GM21723 (cell line): ENCODE results near the gene POC1B.
"Not testable (repeated sequence)": the region's sequence is repeated elsewhere in the genome, so short reads cannot be mapped to it uniquely, and the experiment has no call there.

Experiments used
- ATAC-seq: cut with Tn5 transposase; IDR thresholded peaks from one replicate; pipeline ENCODE4 v1.9.1; 2021; ENCODE audit warnings: mild to moderate bottlenecking, moderate library complexity; ENCODE audit not compliant: unreplicated experiment

The POC1B gene

DNA sequence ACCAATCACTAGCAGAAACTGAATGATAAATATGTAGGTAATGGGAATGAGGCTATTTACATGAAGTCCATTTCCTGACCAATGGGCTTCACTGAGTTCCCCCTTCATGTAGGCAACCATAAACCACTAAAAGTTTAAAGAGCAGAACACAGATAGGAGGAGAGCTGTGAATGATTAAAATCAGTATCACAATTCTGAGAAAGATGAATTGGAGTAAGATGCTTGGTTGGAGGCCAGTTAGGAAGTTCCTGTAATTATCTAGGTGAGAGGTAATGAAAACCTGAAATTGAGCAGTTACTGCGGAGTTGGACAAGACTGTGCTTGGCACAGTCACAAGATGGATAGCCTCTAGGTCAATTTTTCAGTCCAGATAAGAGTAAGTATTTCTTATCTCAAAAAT is 57.8 kb downstream of the POC1B start:
- ATAC-seq, result no peak

GRCh38 chr12:89464974-89465592 is 60.8 kb downstream of the POC1B start:
- no peak for ATAC-seq

- peak; percentile 98 for ATAC-seq
These were observed 63.9 kb downstream of the POC1B start for GRCh38 chr12:89461649-89462612.

GRCh38 chr12:89461190-89461589 is 64.7 kb downstream of the POC1B start:
- ATAC-seq, result peak; percentile 20

GRCh38 chr12:89459279-89459678 is 66.6 kb downstream of the POC1B start:
- not testable (repeated sequence) for ATAC-seq

DNA sequence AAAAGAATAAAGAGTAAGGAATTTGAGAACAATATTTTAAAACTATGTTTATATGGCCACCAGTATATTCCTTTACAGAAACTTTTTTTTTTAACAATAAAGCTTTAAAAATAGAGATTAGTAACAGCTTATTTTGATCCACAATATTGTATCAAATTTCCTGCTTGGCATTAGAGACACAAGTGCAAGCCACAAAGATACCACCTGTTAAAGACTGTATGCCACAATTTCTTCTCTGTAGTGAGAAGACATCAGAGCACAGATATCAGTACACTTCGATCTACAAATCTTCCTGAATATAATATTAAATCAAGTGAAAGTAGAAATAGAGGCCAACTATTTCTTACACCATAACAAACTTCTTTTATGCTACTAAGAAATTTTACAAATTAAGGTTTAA is 69.3 kb downstream of the POC1B start:
- ATAC-seq, result no peak

DNA sequence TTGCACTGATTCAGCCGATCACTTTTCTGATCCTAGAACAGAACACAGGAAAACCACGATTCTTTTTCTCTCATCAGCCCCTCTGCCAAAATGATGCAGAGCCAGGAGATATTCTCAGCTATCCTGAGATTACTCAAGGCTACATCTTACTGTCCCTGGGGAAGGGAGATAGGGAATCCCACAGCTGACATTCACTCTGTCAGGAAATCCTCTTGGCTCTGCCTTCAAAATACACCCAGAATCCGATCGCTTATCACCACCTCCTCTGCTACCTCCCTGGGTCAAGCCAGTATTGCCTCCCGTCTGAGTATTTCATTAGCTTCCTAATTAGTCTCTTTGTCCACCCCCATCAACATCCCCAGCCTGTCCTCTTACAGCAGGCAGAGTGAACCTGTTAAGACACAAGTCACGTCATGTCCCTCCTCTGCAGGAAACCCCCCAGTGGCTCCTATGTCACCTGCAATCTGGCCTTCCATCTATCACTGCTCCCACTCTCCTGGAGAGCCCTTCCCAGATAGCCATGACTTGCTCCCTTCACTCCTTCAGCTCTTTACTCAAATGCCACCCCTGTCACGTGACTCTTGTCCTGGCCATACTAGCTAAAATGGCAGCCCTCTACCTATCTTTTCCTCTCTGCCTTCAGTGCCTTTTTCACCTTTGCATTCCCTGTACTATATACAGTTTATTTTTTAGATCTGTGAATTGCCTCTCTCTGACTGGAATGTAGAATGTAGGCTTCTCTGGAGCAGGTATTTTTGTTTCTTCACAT is 71.6 kb downstream of the POC1B start:
- ATAC-seq, result no peak

- no peak for ATAC-seq
These were observed 72.5 kb downstream of the POC1B start for GRCh38 chr12:89453121-89453978.

GRCh38 chr12:89451841-89452251 is 74.0 kb downstream of the POC1B start:
- no peak for ATAC-seq

DNA sequence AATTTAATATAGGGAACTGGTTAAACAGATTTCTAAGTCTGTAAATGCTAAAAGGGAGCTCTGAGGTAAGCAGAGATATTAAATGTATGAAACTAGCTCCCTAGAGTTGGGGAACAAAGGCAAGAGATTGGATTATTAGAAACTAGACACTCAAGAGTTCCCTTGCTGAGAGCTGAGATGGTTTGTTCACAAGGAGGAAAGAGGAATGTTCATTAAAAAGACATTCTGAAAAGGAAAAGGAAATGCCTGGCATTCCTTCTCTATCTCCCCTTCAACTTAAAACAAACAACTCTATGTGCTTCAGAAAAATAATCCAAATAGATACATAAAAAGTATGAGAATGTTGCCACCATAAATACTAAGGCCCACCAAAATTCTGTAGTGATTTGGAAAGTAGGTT is 74.9 kb downstream of the POC1B start:
- ATAC-seq, result no peak

GRCh38 chr12:89448951-89449371 is 76.9 kb downstream of the POC1B start:
- no peak for ATAC-seq

- ATAC-seq, result no peak
These were observed 77.3 kb downstream of the POC1B start for GRCh38 chr12:89448526-89448925.

DNA sequence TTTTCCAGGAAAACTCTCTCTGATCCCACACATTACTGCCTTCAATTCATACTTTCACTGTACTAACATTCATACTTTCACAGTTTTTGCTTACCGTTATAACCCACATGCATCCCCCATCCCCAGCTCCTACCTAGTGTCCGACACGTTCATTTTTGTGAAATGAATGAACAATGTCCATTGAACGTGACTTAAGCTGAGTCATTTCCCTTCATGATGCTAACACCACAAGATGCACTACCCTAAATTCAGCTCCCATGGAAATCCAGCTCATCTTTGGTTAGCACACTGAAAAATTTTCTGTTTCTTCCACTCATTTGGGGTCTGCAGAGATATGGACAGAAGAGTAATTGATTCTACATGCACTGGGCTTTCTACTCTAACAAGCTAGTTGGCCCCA is 85.9 kb downstream of the POC1B start:
- no peak for ATAC-seq

- no peak for ATAC-seq
These were observed 88.6 kb downstream of the POC1B start for GRCh38 chr12:89437231-89437630.

DNA sequence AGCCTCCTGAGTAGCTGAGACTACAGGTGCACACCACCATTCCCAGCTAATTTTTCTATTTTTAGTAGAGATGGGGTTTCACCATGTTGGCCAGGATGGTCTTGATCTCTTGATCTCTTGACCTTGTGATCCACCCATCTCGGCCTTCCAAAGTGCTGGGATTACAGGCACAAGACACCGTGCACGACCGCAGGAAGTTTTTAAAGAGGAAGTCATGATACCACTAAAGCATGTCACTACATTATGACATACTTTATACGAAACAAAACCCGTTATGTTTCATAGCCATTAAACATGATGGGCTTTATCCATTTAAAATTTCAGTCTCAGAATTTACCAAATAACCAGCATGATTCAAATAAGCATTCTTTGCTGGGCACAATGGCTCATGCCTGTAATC is 89.8 kb downstream of the POC1B start:
- ATAC-seq, result no peak

DNA sequence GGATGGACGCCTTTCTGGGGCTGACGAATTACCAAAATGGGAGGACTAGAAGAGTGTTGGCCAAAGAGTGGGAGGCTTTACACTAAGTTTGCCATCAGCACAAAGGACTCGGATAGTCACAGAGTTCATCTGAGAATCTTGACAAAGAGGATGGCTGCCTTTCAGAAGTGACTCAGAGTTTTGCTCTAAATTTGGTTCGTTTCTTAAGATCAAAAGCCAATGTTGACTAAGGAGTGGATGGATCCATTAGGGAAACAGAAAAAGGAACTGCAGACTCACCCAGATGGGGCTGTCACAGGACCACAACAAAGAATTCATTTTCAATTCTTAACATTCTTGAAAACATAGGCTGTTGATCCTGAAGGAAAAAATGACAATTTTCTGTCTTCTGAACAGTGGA is 92.2 kb downstream of the POC1B start:
- no peak for ATAC-seq

- no peak for ATAC-seq
These were observed 93.5 kb downstream of the POC1B start for GRCh38 chr12:89432396-89432795.

GRCh38 chr12:89429528-89429927 is 96.3 kb downstream of the POC1B start:
- no peak for ATAC-seq

DNA sequence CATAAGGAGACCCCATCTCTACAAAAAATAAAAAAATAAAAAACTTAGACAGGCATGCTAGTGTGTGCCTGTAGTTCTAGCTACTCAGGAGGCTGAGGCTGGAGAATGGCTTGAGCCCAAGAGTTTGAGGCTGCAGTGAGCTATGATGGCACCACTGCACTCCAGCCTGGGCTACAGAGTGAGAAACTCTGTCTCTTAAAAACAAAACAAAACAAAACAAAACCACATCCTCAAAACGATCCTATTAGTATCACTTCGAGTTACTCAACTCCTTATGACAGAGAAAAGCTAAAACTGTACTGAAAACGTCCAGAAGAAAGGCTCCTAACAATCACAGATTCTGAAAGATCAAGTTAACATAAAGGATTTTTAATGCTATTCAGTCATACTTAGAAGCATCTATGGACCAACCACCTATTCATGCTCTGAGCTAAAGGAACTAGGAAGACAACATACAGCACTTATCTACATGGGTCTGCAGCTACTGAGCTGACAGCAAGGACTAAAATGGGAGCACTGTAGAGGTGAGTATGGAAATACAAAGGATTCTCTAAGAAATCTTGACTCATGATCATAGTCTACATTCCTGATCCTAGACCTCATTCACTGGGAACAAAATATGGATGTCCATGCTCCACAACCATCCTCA is 98.2 kb downstream of the POC1B start:
- peak; percentile 99 for ATAC-seq

DNA sequence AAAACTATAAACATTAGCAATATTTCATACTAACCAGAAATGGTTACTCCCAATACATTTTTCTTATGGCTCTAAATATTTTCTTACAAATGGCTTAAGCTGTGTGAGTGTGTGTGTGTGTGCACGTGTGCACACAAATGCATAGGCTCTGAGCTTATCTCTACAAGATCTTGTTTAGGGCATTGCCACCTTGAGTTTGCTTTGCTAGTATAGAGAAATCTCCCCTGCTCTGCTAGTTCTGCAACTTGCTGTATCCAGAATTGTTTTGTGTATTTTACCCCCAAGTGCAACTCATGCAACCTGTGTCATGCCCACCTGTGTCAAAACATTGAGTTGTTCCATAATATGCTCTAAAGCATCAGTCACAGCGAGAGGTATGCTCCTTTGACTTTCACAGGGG is 101.0 kb downstream of the POC1B start:
- ATAC-seq, result no peak
